SK-N-SH (cell line): ENCODE measurements around the gene PXN.

Experiments used
- CHD2 ChIP-seq: fragments of 150-350 bp; IDR thresholded peaks from 2 replicates; pipeline ENCODE4 v1.6.1; 2018; ENCODE audit warnings: low read length; ENCODE audit not compliant: partially characterized antibody
- CTCF ChIP-seq: fragments of 200-600 bp; sonication (generic); IDR thresholded peaks from 2 replicates; pipeline ENCODE4 v1.6.1; 2017; ENCODE audit warnings: antibody characterized with exemption, mild to moderate bottlenecking, moderate library complexity
- EZH2phosphoT487 ChIP-seq: fragments of 200-600 bp; sonication (generic); IDR thresholded peaks from 2 replicates; pipeline ENCODE4 v1.6.1; 2017; ENCODE audit warnings: low read depth, mixed run types, mild to moderate bottlenecking, antibody characterized with exemption, moderate library complexity, borderline replicate concordance
- IRF3 ChIP-seq: fragments of 150-350 bp; IDR thresholded peaks from 2 replicates; pipeline ENCODE4 v1.6.1; 2016; ENCODE audit warnings: mild to moderate bottlenecking, low read depth, low read length
- MEF2A ChIP-seq: IDR thresholded peaks from 2 replicates; pipeline ENCODE4 v1.4.0; 2012; ENCODE audit warnings: low read depth, borderline replicate concordance
- POLR2AphosphoS5 ChIP-seq: IDR thresholded peaks from 2 replicates; pipeline ENCODE4 v1.6.1; 2012; ENCODE audit warnings: low read depth, low read length
- REST ChIP-seq: IDR thresholded peaks from 2 replicates; pipeline ENCODE4 v1.6.1; 2012; ENCODE audit warnings: mild to moderate bottlenecking, low read depth, low read length, moderate library complexity
- SMC3 ChIP-seq: IDR thresholded peaks from 2 replicates; pipeline ENCODE4 v1.6.1; 2012; ENCODE audit warnings: low read depth, low read length, improper control_type of control experiment
- TAF1 ChIP-seq: IDR thresholded peaks from 2 replicates; pipeline ENCODE4 v1.6.1; 2012; ENCODE audit warnings: low read depth, mild to moderate bottlenecking, low read length, moderate library complexity, borderline replicate concordance
- USF1 ChIP-seq: IDR thresholded peaks from 2 replicates; pipeline ENCODE4 v1.4.0; 2012; ENCODE audit warnings: low read depth, borderline replicate concordance
- ZBTB33 ChIP-seq: IDR thresholded peaks from 2 replicates; pipeline ENCODE4 v1.4.0; 2012; ENCODE audit warnings: low read depth, borderline replicate concordance

GRCh38 chr12:120240495-120240833, 25.1 kb downstream of the PXN start:
- TF ChIP-seq CTCF (no peak), ZBTB33 (no peak), CHD2 (no peak), POLR2AphosphoS5 (no peak), USF1 (no peak), MEF2A (no peak), EZH2phosphoT487 (no peak), SMC3 (no peak), REST (no peak), IRF3 (no peak), TAF1 (no peak)
